Measurements from ENCODE around the gene EFCAB10.
"Not testable (repeated sequence)": the region's sequence is repeated elsewhere in the genome, so short reads cannot be mapped to it uniquely, and the experiment has no call there.

EFCAB10 gene

DNA sequence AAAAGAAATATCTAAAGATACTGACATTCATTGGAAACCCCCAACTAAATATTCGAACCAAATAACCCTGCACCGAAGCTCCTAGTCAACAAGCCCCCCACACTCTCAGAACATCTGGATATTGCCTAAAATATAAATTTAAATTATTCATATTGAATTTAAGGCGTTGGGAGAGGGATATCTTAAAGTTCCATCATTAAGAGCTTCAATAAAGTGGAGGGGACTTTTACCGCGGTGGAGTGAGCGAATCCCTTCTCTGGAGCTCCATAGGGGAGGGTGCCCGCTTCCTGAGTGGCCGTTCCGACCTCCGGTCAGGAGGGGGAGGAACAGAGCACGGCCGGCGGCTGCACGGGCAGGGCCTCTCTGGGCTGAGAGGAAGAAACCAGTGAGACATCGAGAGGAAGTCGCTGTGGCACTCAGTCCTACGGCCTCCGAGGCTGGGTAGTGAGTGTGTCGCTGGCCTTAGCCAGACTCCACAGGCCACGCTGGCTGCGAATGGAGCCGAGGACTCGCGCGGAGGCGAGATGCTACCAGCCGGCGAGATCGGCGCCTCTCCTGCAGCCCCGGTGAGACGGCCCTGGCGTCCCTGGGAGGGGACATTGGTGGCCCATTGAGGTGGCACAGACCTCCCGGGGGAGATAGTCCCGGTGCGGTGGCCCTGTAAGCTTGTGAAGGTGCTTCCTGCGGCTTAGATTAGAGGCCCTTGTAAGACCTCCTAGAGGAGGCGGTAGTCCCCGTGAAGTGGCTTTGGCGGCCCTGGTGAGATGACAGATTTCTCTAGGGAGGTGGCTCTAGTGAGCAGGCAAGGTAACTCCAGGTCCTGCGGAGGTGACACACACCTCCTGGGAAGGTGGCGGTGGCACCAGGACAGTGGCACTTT, 49.3 kb downstream of the EFCAB10 start, which contains the start of gene RINT1:
RINT1 (plus strand) TSS at position 410 of the 880 bp plus-strand sequence; CDS start at position 525, 115 bp downstream.
- Histone ChIP-seq H3K27ac (peak within 1 kb of the TSS; percentile 89), H3K9me3 (ENCODE audit: severe bottlenecking) (no peaks in the 10 kb centered on the region), H3K36me3 (peaks cover 22% of the 10 kb centered on the region), H3K4me3 (ENCODE audit: low read depth, low read length) (peak within 1 kb of the TSS; percentile 66), H3K27me3 (ENCODE audit: insufficient read depth, low read depth, severe bottlenecking) (no peaks in the 10 kb centered on the region)
- peak; percentile 92 for DNase-seq
- TF ChIP-seq, protein P1, sequence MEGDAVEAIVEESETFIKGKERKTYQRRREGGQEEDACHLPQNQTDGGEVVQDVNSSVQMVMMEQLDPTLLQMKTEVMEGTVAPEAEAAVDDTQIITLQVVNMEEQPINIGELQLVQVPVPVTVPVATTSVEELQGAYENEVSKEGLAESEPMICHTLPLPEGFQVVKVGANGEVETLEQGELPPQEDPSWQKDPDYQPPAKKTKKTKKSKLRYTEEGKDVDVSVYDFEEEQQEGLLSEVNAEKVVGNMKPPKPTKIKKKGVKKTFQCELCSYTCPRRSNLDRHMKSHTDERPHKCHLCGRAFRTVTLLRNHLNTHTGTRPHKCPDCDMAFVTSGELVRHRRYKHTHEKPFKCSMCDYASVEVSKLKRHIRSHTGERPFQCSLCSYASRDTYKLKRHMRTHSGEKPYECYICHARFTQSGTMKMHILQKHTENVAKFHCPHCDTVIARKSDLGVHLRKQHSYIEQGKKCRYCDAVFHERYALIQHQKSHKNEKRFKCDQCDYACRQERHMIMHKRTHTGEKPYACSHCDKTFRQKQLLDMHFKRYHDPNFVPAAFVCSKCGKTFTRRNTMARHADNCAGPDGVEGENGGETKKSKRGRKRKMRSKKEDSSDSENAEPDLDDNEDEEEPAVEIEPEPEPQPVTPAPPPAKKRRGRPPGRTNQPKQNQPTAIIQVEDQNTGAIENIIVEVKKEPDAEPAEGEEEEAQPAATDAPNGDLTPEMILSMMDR (IDR thresholded peaks at IDR 0.05; ENCODE audit: low read depth, low read length), result peak; percentile 85

- Histone ChIP-seq H3K4me3 (ENCODE audit: low read depth, low read length) (no peak overlapping the region), H3K27me3 (ENCODE audit: insufficient read depth, low read depth, severe bottlenecking) (no peaks in the 10 kb centered on the region), H3K36me3 (peaks cover 15% of the 10 kb centered on the region), H3K9me3 (ENCODE audit: severe bottlenecking) (no peaks in the 10 kb centered on the region), H3K27ac (no peak overlapping the region)
- TF ChIP-seq, protein P1 (IDR thresholded peaks at IDR 0.05; ENCODE audit: low read depth, low read length), result no peak
- no peak for DNase-seq
Measured at GRCh38 chr7:105530546-105530945, 50.7 kb downstream of the EFCAB10 start.

DNA sequence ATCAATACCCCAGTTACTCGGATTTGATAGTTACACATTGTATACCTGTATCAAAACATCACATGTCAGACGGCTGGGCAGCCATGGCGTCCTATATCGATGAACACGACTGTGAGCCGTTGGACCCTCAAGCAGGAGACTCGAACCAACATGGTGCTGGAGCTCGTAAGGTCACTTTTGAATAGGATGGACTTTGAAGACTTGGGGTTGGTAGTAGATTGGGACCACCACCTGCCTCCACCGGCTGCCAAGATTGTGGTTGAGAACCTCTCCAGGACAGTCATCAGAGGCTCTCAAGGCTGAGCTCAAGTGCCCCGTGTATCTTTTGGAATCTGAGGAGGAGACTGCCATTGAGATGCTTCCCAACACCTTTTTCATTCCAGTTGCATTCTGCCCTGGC, 51.2 kb downstream of the EFCAB10 start:
- Histone ChIP-seq H3K27me3 (ENCODE audit: insufficient read depth, low read depth, severe bottlenecking) (no peaks in the 10 kb centered on the region), H3K9me3 (ENCODE audit: severe bottlenecking) (no peaks in the 10 kb centered on the region), H3K27ac (no peak overlapping the region), H3K4me3 (ENCODE audit: low read depth, low read length) (no peak overlapping the region), H3K36me3 (peaks cover 12% of the 10 kb centered on the region)
- TF ChIP-seq, protein P1 (IDR thresholded peaks at IDR 0.05; ENCODE audit: low read depth, low read length), result no peak
- no peak for DNase-seq

DNA sequence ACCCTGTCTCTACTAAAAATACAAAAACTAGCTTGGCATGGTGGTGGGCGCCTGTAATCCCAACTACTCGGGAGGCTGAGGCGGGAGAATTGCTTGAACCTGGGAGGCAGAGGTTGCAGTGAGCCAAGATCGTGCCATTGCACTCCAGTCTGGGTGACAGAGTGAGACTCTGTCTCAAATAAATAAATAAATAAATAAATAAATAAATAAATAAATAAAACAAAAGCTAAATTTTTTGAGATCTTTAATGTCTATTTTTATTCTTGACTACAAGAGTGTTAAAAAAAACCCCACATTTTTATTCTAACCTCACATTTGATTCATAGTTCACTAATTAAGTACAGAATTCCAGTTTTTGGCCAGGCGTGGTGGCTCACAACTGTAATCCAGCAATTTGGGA, 53.6 kb downstream of the EFCAB10 start:
- not testable (repeated sequence) for H3K36me3 ChIP-seq; H3K27me3 ChIP-seq (ENCODE audit: insufficient read depth, low read depth, severe bottlenecking); H3K9me3 ChIP-seq (ENCODE audit: severe bottlenecking); DNase-seq; H3K27ac ChIP-seq; H3K4me3 ChIP-seq (ENCODE audit: low read depth, low read length)

DNA sequence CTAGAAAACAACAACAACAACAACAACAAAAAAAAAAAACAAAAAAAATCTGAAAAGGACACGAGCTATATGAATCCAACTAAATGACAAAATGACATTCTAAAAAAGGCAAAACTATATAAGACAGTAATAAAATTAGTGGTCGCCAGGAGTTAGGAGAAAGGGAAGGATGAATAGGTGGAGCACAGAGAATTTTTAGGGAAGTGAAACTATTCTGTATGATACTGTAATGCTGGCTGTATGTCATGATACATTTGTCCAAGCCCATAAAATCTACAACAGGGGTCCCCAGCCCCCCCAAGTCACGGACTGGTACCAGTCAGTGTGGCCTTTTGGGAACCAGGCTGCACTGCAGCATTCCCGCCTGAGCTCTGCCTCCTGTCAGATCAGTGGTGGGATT, 56.5 kb downstream of the EFCAB10 start:
- Histone ChIP-seq H3K27me3 (ENCODE audit: insufficient read depth, low read depth, severe bottlenecking) (no peaks in the 10 kb centered on the region), H3K9me3 (ENCODE audit: severe bottlenecking) (no peaks in the 10 kb centered on the region), H3K27ac (no peak overlapping the region), H3K4me3 (ENCODE audit: low read depth, low read length) (no peak overlapping the region), H3K36me3 (peaks cover 4% of the 10 kb centered on the region)
- TF ChIP-seq, protein P1 (IDR thresholded peaks at IDR 0.05; ENCODE audit: low read depth, low read length), result no peak
- DNase-seq, result no peak

GRCh38 chr7:105524423-105524822, 56.9 kb downstream of the EFCAB10 start:
- H3K27ac ChIP-seq; H3K27me3 ChIP-seq (ENCODE audit: insufficient read depth, low read depth, severe bottlenecking); H3K4me3 ChIP-seq (ENCODE audit: low read depth, low read length); H3K36me3 ChIP-seq; H3K9me3 ChIP-seq (ENCODE audit: severe bottlenecking); DNase-seq: not testable (repeated sequence)

Measured in WERI-Rb-1 (cell line).